Hepatocyte (in vitro differentiated cells): ENCODE results near the gene WNT2.

Source experiments
- CTCF ChIP-seq: fragments of 200-600 bp; sonication (generic); IDR thresholded peaks from 2 replicates; pipeline ENCODE4 v1.5.1; 2016; ENCODE audit warnings: antibody characterized with exemption, mild to moderate bottlenecking; ENCODE audit not compliant: poor library complexity
- EZH2 ChIP-seq: fragments of 200-600 bp; sonication (generic); IDR thresholded peaks from 2 replicates; pipeline ENCODE4 v1.6.1; 2016; ENCODE audit warnings: antibody characterized with exemption, mild to moderate bottlenecking, borderline replicate concordance

- TF ChIP-seq CTCF (no peak), EZH2 (no peak)
These were observed 41.7 kb upstream of the WNT2 start for GRCh38 chr7:117364339-117365080.
